HCT116 (cell line): ENCODE data around the gene FLNB. TPM values are rescaled to one million over a fixed set of nuclear protein-coding genes. Genes with fewer than 3 reads are reported as not detected.

Experiments used
- ATAC-seq: fragments of 200-7000 bp; cut with Tn5 transposase; 2 replicates; pipeline ENCODE4 v1.9.1; 2020; ENCODE audit warnings: mild to moderate bottlenecking, moderate library complexity
- BruUV-seq: library from RNA; stranded (reverse); fragments of 400-500 nt; replicated peaks from 2 replicates; lab custom pipeline; 2021; lab: Mats Ljungman, UMichigan
- CTCF ChIA-PET: fragments of 300-600 bp; sonication (Branson Sonifier 250); formaldehyde crosslinking; loops from one replicate; lab custom pipeline; 2021; ENCODE audit warnings: antibody characterized with exemption; lab: Charles Lee
- POLR2A ChIA-PET: fragments of 300-600, 350-600 bp; sonication (Branson Sonifier 250); formaldehyde crosslinking; loops from one replicate; lab custom pipeline; 2021; ENCODE audit warnings: antibody characterized with exemption; lab: Charles Lee
- RAD21 ChIA-PET, 2 experiments: fragments of 300-600 bp; sonication (Branson Sonifier 250); formaldehyde crosslinking; loops; one replicate each; lab custom pipeline; 2023; ENCODE audit warnings: low total read pairs in 2 of 2; ENCODE audit not compliant: uncharacterized antibody in 2 of 2, unreplicated experiment in 2 of 2, low non-redundant PET in 1 of 2; lab: Charles Lee
- DNase-seq: peaks from one replicate; pipeline ENCODE4 v3.0.0-alpha.2; 2010; ENCODE audit warnings: low read depth, low spot score
- H2AFZ ChIP-seq: fragments of 200-600 bp; shearing (Covaris generic), sonication (generic); 2 replicates; pipeline ENCODE4 v1.6.1; 2017; ENCODE audit warnings: low read depth, mixed run types, mixed read lengths, antibody characterized with exemption, low read length; ENCODE audit not compliant: poor library complexity, severe bottlenecking
- H3K27ac ChIP-seq: 2 replicates; pipeline ENCODE4 v1.5.1; 2012; ENCODE audit warnings: low read depth, low read length
- H3K27me3 ChIP-seq: fragments of 200-600 bp; sonication (generic); 2 replicates; pipeline ENCODE4 v1.6.1; 2016; ENCODE audit warnings: mixed run types, low read length, mixed read lengths; ENCODE audit not compliant: insufficient read depth
- H3K36me3 ChIP-seq, 2 experiments: fragments of 200-500 bp in 1 of 2; fragments of 200-600 bp in 1 of 2; sonication (Bioruptor generic) in 1 of 2; sonication (generic) in 1 of 2; 2 replicates each; pipeline versions ENCODE4 v1.5.1 to v1.6.1; 2014 to 2016; ENCODE audit warnings: low read length in 2 of 2, inconsistent platforms in 1 of 2, mixed read lengths in 1 of 2, mixed run types in 1 of 2; ENCODE audit not compliant: insufficient read depth in 2 of 2, control insufficient read depth in 1 of 2
- H3K4me1 ChIP-seq, 2 experiments: fragments of 200-600 bp in 1 of 2; sonication (generic) in 1 of 2; 2 replicates each; pipeline versions ENCODE4 v1.5.1 to v1.6.1; 2012 to 2017; ENCODE audit warnings: low read length in 2 of 2, inconsistent platforms in 1 of 2, mild to moderate bottlenecking in 1 of 2, mixed read lengths in 1 of 2, mixed run types in 1 of 2, moderate library complexity in 1 of 2; ENCODE audit not compliant: insufficient read depth in 2 of 2, control insufficient read depth in 1 of 2
- H3K4me2 ChIP-seq: fragments of 200-600 bp; sonication (generic); 2 replicates; pipeline ENCODE4 v1.6.1; 2017; ENCODE audit warnings: mixed run types, low read length, mixed read lengths
- H3K4me3 ChIP-seq, 2 experiments: fragments of 200-600 bp in 1 of 2; sonication (generic) in 1 of 2; replicated peaks in 1 of 2; 2 replicates each; pipeline ENCODE4 v1.5.1; 2011 to 2016; ENCODE audit warnings: low read length in 2 of 2, control low read depth in 1 of 2, low read depth in 1 of 2, mild to moderate bottlenecking in 1 of 2, mixed read lengths in 1 of 2, mixed run types in 1 of 2
- H3K79me2 ChIP-seq: fragments of 200-600 bp; sonication (generic); 2 replicates; pipeline ENCODE4 v1.6.1; 2017; ENCODE audit warnings: mild to moderate bottlenecking, mixed run types, low read length, moderate library complexity, mixed read lengths; ENCODE audit not compliant: insufficient read depth
- H3K9ac ChIP-seq: fragments of 200-600 bp; sonication (generic); 2 replicates; pipeline ENCODE4 v1.6.1; 2016; ENCODE audit warnings: low read length, mixed read lengths
- H3K9me2 ChIP-seq: fragments of 200-600 bp; sonication (generic), shearing (Covaris generic); 2 replicates; pipeline ENCODE4 v1.6.1; 2017; ENCODE audit warnings: mixed run types, mild to moderate bottlenecking, moderate library complexity; ENCODE audit not compliant: insufficient read depth
- H3K9me3 ChIP-seq, 2 experiments: fragments of 200-500 bp in 1 of 2; fragments of 200-600 bp in 1 of 2; sonication (Bioruptor generic) in 1 of 2; sonication (generic) in 1 of 2; 2 replicates each; pipeline ENCODE4 v1.6.1; 2014 to 2017; ENCODE audit warnings: low read length in 2 of 2, mixed read lengths in 2 of 2, inconsistent platforms in 1 of 2, low read depth in 1 of 2, mild to moderate bottlenecking in 1 of 2, mixed run types in 1 of 2, moderate library complexity in 1 of 2; ENCODE audit not compliant: control insufficient read depth in 1 of 2, insufficient read depth in 1 of 2
- H4K20me1 ChIP-seq: fragments of 200-600 bp; sonication (generic), shearing (Covaris generic); 2 replicates; pipeline ENCODE4 v1.6.1; 2017; ENCODE audit warnings: mixed run types, mild to moderate bottlenecking, moderate library complexity; ENCODE audit not compliant: insufficient read depth
- POLR2A ChIP-seq: IDR thresholded peaks from 2 replicates; pipeline ENCODE4 v1.7.0; 2011; ENCODE audit warnings: borderline replicate concordance; ENCODE audit not compliant: insufficient read depth, insufficient read length; ENCODE audit errors: extremely low read depth
- SIN3A ChIP-seq: IDR thresholded peaks from 2 replicates; pipeline ENCODE4 v1.6.1; 2012; ENCODE audit warnings: low read depth
- intact Hi-C: fragments of 100-400 bp; cut with micrococcal nuclease; formaldehyde crosslinking; loops from 2 replicates; pipeline ENCODE4 v1.10.0; 2022
- total RNA-seq: library from RNA; stranded (reverse); gene quantifications from one replicate; pipeline ENCODE4 v1.2.1, GENCODE V29; 2021; ENCODE audit not compliant: unreplicated experiment
- TF ChIP-seq, protein P1 (sequence below): IDR thresholded peaks from 2 replicates; pipeline ENCODE4 v1.6.1; 2012; ENCODE audit warnings: low read depth
- TF ChIP-seq, protein P2 (sequence below): IDR thresholded peaks from 2 replicates; pipeline ENCODE4 v1.6.1; 2011; ENCODE audit warnings: mild to moderate bottlenecking, low read length, moderate library complexity; ENCODE audit not compliant: insufficient replicate concordance; ENCODE audit errors: extremely low read depth

FLNB gene
- total RNA-seq, 1 experiment from 2014 or later, result 116 TPM

DNA sequence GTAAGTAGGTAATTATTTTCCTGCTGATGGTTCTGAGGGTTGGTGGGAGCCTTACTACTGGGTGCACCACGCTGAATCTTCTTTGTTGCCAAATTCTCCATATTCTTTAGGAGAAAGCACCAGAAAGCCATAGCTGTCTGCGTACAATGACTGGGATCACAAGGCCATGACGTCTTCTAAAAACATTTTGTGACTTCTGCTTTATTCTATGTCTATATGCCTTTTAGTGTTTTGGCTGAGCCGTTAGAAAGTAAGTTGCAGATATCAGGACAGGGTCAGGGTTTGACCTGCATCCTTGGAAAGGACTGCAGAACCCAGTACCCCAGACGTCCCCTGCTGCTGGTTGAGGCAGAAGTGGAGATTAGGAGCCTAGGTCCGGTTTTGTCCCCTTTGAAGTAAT, 107.0 kb downstream of the FLNB start:
- H2AFZ ChIP-seq, result no peak overlapping the region
- H3K36me3 ChIP-seq, result peaks cover 24% of the 10 kb centered on the region in 2 experiments
- peaks cover 7 to 9% of the 10 kb centered on the region in 2 experiments; a peak in 2 of 4 replicates for H3K4me1 ChIP-seq
- H3K4me2 ChIP-seq, result no peak overlapping the region
- H3K9ac ChIP-seq, result no peak overlapping the region
- ChIA-PET POLR2A (no interaction called here), CTCF (no interaction called here), RAD21 (no interaction called here)
- no peaks in the 10 kb centered on the region for H4K20me1 ChIP-seq
- ATAC-seq (no peak), DNase-seq (no peak)
- TF ChIP-seq, protein P1, sequence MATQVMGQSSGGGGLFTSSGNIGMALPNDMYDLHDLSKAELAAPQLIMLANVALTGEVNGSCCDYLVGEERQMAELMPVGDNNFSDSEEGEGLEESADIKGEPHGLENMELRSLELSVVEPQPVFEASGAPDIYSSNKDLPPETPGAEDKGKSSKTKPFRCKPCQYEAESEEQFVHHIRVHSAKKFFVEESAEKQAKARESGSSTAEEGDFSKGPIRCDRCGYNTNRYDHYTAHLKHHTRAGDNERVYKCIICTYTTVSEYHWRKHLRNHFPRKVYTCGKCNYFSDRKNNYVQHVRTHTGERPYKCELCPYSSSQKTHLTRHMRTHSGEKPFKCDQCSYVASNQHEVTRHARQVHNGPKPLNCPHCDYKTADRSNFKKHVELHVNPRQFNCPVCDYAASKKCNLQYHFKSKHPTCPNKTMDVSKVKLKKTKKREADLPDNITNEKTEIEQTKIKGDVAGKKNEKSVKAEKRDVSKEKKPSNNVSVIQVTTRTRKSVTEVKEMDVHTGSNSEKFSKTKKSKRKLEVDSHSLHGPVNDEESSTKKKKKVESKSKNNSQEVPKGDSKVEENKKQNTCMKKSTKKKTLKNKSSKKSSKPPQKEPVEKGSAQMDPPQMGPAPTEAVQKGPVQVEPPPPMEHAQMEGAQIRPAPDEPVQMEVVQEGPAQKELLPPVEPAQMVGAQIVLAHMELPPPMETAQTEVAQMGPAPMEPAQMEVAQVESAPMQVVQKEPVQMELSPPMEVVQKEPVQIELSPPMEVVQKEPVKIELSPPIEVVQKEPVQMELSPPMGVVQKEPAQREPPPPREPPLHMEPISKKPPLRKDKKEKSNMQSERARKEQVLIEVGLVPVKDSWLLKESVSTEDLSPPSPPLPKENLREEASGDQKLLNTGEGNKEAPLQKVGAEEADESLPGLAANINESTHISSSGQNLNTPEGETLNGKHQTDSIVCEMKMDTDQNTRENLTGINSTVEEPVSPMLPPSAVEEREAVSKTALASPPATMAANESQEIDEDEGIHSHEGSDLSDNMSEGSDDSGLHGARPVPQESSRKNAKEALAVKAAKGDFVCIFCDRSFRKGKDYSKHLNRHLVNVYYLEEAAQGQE, result no peak
- no peak for TF ChIP-seq POLR2A
- no peak for TF ChIP-seq SIN3A
- TF ChIP-seq, protein P2, sequence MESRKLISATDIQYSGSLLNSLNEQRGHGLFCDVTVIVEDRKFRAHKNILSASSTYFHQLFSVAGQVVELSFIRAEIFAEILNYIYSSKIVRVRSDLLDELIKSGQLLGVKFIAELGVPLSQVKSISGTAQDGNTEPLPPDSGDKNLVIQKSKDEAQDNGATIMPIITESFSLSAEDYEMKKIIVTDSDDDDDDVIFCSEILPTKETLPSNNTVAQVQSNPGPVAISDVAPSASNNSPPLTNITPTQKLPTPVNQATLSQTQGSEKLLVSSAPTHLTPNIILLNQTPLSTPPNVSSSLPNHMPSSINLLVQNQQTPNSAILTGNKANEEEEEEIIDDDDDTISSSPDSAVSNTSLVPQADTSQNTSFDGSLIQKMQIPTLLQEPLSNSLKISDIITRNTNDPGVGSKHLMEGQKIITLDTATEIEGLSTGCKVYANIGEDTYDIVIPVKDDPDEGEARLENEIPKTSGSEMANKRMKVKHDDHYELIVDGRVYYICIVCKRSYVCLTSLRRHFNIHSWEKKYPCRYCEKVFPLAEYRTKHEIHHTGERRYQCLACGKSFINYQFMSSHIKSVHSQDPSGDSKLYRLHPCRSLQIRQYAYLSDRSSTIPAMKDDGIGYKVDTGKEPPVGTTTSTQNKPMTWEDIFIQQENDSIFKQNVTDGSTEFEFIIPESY, result no peak
- no peak overlapping the region for H3K27ac ChIP-seq
- no peaks in the 10 kb centered on the region for H3K79me2 ChIP-seq
- H3K27me3 ChIP-seq, result no peaks in the 10 kb centered on the region
- intact Hi-C loops, result loop anchor here (10.0 kb wide), 1 partner anchor 110 kb away; the partner anchor contains the start of gene FLNB
- no peaks in the 10 kb centered on the region for H3K9me3 ChIP-seq
- H3K4me3 ChIP-seq, result no peak overlapping the region
- BruUV-seq, result no TSS peak
- H3K9me2 ChIP-seq, result no peaks in the 10 kb centered on the region
